ENCODE measurements around the gene ZNF579.

Gene ZNF579, protein sequence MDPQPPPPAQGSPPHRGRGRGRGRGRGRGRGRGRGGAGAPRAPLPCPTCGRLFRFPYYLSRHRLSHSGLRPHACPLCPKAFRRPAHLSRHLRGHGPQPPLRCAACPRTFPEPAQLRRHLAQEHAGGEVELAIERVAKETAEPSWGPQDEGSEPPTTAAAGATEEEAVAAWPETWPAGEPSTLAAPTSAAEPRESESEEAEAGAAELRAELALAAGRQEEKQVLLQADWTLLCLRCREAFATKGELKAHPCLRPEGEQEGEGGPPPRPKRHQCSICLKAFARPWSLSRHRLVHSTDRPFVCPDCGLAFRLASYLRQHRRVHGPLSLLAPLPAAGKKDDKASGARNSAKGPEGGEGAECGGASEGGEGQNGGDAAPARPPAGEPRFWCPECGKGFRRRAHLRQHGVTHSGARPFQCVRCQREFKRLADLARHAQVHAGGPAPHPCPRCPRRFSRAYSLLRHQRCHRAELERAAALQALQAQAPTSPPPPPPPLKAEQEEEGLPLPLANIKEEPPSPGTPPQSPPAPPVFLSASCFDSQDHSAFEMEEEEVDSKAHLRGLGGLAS

DNA sequence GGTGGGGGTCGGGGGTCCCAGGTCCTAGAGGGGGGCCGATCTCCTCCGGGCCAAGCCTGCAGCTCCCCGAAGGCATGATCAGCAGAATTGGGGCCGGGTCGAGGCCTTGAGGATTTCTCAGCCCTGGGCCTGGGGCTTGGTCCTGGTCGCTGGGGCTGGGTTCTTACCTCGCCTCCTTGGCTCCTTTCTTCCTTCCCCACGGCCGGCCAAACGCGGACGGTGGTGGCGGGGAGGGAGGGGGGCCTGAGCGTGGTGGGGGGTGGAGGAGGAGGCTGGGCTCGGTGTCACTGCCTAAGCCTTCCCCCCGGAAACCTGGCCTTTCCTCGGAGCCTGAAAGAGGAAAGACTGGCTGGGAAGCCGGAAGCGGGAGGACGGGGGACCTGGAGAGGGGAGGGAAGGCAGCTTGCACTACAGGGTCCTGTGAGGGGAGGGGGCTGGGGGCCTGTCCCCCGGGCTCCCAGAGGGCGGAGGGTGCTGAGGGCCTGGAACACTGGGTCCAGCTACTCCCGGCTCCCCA is at the start of gene ZNF579:
TSS of gene ZNF579 (minus strand) at position 221 of the 517 bp plus-strand sequence. CDS start 1,209 bp downstream, outside the sequence.
- peak; percentile 51 for DNase-seq

DNA sequence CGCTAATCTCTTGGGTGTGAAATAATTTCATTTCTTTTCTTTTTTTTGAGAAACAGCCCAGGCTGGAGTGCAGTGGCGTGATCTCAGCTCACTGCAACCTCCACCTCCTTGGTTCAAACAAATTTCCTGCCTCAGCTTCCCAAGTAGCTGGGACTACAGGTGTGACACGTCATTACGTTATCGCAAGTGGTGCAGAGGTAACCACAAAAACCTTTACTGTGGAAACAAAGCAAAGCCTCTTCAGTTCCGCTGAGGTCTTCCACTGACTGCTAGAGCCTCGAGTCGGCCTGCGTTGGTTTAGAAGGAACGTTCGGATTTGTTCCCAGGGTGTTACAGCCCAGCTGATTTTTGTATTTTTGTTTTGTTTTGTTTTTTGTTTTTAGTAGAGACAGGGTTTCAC is 45.7 kb upstream of the ZNF579 start:
- DNase-seq, result no peak

DNA sequence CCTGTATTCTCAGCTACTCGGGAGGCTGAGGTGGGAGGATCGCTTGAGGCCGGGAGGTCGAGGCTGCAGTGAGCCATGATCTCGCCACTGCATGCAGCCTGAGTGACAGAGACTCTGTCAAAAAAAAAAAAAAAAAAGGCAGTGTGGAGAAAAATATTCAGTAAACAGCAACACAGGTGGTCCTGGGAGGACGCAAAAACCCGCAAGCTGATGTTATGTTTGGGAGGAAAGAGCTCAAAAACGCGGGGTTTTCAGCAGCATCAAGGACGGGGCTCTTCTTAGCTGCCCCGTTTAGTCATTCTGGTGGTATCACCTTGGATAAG is 44.3 kb upstream of the ZNF579 start:
- no peak for DNase-seq

DNA sequence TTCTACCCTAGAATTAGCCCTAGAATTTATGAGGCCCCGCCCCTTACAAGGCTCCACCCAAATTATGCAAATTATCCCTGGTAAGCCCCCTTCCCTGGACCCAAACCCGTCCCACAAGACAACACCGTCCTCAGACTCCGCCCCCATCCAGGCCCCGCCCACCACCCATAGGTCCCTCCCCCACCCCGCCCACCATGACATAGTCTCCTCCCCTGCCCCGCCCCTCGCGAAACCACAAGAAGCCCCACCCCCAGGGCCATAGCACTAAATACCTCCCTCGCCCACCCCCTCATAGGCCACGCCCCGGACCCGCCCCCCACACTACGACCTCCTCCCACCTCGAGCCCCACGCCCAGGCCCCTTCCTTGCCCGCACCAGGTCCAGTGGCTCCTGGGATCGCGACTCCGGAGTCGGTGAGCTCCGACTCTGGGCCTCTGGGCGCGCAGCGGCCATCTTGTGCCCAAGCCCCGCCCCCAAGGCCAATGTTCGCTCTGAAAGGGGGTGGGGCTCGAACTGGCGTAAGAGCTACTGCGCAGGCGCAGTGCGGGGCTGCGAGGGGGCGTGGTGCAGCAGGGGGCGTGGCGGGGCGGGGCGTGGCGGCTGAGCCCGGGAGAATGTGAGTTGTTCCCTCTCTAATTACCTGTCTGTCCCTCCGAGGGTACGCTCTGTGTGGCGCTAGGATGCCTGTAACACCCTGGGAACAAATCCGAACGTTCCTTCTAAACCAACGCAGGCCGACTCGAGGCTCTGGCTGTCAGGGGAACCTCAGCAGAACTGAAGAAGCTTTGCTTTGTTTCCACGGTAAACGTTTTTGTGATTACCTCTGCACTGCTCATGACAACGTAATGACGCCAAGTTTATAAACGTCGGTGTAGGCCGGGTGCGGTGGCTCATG is 43.7 kb upstream of the ZNF579 start, which contains the start of gene ZNF784:
TSS of gene ZNF784 (minus strand) at position 458 of the 895 bp plus-strand sequence. CDS start at position 453, 5 bp downstream.
- DNase-seq, result peak; percentile 38

DNA sequence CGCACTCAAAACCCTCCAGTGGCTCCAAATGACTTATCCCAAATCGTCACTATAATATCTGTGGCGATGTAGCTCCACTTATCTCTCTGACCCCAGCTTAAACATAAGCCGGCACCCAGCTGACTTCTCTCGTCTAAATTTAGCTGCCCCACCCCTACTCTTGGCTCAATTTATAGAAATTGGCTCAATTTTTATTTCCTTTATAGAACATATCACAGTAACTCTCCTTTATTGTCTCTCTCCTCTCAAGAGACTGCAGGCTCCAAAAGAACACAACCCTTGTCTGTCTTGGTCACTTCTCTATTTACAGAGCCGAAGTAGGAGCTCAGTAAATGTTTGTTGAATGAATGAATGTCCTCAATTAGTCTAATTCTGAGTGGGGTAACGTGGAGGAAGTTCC is 42.9 kb upstream of the ZNF579 start:
- no peak for DNase-seq

DNA sequence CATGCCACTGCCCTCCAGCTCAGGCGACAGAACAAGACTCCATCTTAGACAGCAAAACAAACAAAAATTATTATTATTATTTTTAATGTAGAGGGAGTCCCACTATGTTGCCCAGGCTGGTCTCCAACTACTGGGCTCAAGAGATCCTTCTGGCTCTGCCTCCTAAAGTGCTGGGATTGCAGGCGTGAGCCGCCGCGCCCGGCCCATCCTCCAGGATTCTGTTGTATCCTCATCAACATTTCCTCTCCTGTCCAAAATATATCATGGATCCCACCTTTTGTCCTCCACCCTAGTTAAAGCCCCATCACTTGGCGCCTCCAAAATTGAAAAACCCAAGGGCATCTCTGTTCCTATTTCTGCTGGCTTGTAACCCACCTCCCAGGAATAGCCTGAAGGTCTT is 42.5 kb upstream of the ZNF579 start:
- no peak for DNase-seq

DNA sequence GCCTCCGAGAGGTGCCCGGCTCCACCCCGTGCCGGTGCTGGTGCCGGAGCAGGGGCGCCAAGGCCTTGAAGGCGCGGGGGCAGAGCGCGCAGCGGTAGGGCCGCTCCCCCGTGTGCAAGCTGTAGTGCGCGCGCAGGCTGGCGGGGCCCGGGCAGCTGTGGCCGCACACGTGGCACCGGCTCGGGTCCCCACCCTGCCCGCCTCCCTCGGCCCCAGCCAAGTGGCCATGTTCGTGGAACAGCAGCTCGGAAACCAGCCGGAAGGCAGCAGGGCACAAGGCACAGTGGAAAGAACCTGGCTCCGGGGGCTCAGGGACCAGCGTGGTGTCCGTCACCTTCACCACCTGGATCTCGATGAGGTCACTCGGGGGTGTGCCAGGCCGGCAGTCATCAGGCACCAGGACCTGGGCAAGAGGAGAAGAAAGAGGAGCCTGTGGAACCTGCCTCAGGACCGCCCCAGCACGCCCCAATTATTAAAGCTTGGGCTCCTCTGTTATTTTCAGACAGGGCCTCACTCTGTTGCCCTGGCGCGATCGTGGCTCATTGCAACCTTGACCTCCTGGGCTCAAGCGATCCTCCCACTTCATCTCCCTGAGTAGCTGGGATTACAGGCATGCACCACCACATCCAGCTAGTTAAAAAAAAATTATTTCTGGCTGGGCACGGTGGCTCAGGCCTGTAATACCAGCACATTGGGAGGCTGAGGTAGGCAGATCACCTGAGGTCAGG is 41.8 kb upstream of the ZNF579 start:
- no peak for DNase-seq

DNA sequence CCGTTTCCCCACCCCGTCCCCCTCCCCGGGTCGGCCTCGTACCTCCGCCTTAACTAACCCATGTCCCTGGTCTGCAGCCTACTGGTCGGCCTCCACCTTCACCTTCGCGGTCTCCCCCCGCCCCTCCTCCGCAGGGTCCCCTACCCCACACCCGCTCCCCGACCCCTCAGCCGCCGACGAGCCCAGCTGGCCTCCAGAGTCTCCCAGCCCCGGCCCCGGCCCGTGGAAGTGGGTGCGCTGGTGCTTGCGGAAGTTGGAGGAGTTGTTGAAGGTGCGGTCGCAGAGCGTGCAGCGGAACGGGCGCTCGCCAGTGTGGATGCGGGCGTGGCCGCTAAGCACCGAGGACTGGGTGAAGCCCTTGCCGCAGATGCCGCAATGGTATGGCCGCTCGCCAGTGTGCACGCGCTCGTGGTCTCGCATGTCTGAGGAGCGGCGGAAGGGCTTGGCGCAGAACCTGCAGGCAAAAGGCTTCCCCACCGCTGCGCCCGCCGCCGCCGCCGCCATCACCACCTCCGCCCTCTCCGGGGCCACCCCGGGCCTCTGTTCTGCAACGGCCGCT is 41.1 kb upstream of the ZNF579 start:
- DNase-seq, result no peak

DNA sequence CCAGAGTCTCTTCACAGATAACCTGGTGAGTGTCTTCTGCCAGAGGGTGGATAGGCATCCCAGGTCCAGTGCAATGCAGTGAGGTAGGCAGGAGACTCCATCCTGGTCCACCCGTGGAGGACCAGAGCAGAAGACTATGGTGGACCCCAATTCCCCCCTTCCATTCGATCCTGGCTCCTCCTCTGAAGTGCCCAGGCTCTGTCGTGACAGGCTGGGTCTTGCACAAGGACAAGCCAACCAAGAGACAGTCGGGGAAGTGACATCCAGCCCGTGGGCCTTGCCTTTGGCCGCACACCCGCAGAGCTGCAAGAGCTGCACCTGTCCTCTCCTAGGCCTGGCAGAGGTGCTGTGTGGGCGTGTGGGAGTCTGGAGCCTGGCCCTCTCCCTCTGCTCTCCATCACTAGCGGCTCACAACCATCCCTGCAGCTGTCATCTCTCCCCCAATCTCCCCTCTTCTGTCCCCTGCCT is 40.6 kb upstream of the ZNF579 start:
- no peak for DNase-seq

DNA sequence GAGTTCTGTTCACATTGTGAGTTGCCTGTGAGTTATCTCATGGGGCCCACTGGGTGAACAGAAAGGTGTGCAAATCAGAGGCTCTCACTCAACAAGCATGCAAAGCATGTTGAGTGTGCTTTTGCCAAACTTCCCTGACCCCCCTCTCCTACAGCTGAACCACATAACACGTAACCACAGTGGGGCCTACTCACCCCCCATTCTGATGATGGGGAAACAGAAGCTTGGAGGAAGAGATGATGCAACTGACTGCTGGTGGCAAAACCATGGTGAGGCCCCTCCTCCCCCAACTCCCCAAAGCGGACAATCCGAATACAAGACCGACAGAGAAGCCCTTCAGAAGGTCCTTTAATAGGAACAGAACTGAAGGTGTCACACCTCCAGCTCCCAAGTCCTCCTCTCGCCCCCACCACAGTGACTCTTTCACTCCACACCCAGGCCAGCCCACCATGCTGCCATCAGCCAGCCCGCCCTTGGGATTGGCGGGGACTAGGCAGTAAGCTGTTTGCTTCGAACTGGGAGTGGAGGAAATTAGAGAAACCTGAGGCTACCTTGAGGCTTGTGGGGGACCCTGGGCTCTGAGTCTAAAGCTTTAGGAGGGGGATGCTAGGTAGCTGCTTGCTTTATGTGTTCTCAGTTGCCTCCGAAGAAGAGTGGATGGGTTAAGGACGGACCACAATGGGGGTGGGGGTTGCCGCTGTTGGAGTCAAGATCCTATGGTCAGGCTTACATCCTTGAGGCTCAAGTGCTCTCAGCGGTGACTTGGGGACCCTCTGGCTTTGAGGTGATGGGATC is 40.0 kb upstream of the ZNF579 start:
- no peak for DNase-seq

DNA sequence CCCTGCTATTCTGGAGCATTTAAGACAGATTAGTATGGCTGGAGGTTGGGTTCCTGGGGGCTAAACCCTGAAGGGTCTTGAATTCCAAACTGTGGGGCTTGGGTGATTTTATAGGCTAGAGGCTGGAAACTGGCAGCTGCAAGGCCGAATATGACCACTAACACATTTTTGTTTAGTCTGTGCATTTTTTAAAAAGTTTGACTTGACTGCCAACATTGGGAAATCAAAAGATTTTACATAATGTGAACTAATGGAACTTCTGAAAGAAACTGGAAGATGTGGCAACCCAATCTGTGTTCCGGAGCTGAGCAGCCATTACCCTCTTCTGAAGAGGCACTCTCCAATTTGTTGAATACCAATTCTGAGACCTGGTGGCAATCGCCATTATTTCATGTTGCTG is 38.6 kb upstream of the ZNF579 start:
- no peak for DNase-seq

DNA sequence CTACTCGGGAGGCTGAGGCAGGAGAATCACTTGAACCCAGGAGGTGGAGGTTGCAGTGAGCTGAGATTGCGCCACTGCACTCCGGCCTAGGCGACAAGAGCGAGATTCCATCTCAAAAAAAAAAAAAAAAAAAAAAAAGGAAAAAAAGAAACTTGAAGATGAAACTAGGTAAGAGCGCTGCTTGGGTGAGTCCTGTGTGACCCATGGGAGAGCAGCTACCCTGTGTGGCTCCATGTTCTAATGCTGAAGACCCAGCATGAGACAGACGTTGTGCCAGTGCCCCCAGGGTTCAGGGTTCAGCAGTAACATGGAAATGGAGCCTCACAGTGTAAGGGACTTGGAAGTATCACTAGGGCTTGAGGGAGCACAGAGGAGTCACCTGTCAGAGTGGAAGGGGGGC is 37.8 kb upstream of the ZNF579 start:
- DNase-seq, result no peak

DNA sequence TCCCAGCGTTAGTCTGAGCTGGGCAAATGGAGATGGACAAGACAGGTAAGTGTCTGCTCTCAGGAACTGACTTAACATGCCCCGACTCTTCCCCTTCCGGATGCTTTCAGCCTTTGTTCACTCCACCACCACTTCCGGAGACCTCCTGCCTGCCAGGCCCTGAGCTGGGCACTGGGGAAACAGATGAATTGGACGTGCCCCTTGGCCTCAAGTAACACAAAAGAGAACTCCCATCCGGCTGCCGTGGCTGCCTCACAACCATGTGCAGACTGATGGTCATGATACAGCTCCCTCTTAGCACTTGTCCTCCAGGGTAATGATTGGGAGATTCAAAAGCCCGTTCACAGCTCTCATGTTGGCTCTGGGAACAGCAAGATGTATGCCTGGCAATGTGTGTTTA is 36.8 kb upstream of the ZNF579 start:
- no peak for DNase-seq

DNA sequence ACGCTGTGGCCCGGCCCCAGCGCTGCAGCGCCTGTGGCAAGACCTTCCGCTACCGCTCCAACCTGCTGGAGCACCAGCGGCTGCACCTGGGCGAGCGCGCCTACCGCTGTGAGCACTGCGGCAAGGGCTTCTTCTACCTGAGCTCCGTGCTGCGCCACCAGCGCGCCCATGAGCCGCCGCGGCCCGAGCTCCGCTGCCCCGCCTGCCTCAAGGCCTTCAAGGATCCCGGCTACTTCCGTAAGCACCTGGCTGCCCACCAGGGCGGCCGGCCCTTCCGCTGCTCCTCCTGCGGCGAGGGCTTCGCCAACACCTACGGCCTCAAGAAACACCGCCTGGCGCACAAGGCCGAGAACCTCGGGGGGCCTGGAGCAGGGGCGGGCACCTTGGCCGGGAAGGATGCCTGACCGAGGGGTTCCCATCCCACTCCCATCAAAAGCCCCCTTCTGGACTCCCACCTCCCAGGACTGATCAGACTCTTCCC is 35.8 kb upstream of the ZNF579 start:
- no peak for DNase-seq

DNA sequence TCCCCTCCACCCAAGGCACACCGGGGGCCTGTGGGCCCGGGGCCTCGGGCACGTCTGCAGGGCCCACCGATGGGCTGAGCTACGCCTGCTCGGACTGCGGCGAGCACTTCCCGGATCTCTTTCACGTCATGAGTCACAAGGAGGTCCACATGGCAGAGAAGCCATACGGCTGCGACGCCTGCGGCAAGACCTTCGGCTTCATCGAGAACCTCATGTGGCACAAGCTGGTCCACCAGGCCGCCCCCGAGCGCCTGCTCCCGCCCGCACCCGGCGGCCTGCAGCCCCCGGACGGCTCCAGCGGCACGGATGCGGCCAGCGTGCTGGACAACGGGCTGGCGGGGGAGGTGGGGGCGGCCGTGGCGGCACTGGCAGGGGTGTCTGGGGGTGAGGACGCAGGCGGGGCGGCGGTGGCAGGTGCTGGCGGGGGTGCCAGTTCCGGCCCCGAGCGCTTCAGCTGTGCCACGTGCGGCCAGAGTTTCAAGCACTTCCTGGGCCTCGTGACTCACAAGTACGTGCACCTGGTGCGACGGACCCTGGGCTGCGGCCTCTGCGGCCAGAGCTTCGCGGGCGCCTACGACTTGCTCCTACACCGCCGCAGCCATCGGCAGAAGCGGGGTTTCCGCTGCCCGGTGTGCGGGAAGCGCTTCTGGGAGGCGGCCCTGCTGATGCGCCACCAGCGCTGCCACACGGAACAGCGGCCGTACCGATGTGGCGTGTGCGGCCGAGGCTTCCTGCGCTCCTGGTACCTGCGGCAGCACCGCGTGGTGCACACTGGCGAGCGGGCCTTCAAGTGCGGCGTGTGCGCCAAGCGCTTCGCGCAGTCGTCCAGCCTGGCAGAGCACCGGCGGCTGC is 35.1 kb upstream of the ZNF579 start:
- no peak for DNase-seq

DNA sequence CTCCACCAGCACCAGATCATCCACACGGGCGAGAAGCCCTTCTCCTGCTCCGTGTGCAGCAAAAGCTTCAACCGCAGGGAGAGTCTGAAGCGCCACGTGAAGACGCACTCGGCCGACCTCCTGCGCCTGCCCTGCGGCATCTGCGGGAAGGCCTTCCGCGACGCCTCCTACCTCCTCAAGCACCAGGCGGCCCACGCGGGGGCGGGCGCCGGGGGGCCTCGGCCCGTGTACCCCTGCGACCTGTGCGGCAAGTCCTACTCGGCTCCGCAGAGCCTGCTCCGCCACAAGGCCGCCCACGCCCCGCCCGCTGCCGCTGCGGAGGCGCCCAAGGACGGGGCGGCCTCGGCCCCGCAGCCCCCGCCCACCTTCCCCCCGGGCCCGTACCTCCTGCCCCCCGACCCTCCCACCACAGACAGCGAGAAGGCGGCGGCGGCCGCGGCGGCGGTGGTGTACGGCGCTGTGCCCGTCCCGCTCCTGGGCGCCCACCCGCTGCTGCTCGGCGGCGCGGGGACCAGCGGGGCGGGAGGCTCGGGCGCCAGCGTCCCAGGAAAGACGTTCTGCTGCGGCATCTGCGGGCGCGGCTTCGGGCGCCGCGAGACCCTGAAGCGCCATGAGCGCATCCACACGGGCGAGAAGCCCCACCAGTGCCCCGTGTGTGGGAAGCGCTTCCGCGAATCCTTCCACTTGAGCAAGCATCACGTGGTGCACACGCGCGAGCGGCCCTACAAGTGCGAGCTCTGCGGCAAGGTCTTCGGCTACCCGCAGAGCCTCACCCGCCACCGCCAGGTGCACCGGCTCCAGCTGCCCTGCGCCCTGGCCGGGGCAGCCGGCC is 34.3 kb upstream of the ZNF579 start:
- no peak for DNase-seq

DNA sequence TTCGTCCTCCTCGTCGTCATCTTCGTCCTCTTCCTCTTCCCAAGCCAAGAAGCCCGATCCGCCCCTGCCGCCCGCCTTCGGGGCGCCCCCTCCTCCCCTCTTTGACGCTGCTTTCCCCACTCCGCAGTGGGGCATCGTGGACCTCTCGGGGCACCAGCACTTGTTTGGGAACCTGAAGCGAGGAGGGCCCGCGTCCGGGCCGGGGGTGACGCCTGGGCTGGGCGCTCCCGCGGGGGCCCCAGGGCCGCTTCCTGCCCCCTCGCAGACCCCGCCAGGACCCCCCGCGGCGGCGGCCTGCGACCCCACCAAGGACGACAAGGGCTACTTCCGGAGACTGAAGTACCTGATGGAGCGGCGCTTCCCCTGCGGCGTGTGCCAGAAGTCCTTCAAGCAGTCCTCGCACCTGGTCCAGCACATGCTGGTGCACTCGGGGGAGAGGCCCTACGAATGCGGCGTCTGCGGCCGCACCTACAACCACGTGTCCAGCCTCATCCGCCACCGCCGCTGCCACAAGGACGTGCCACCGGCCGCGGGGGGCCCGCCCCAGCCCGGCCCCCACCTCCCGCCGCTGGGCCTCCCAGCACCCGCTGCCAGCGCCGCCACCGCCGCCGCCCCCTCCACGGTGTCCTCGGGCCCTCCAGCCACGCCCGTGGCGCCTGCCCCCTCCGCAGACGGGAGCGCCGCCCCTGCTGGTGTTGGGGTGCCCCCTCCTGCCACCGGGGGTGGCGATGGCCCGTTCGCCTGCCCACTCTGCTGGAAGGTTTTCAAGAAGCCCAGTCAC is 33.5 kb upstream of the ZNF579 start:
- DNase-seq, result no peak

DNA sequence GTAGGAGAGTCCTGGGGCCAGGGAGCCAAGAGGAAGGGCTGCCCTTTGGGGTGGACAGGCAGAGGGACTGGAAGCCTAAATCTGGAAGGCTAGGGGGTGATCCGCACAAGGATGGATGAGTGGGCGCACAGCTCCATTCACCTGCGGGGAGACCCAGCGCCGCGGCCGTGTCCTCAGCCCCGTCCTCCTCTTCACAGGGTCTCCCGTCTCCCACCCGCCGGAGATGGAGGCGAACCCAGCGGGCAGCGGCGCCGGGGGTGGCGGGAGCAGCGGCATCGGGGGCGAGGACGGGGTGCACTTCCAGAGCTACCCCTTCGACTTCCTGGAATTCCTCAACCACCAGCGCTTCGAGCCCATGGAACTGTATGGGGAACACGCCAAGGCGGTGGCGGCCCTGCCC is 32.7 kb upstream of the ZNF579 start:
- DNase-seq, result no peak
